Pulmonary artery endothelial cell (primary cell): ENCODE measurements around the gene SERPINB6. TPM values are rescaled to one million over a fixed set of nuclear protein-coding genes. Genes with fewer than 3 reads are reported as not detected.
"Not testable (repeated sequence)": the region's sequence is repeated elsewhere in the genome, so short reads cannot be mapped to it uniquely, and the experiment has no call there.

Experiments used
- DNase-seq: peaks from one replicate; pipeline ENCODE4 v3.0.0-alpha.2; 2011; ENCODE audit warnings: low read depth, low spot score
- total RNA-seq: library from RNA; depleted of rRNA; stranded (reverse); fragments of >200 nt; gene quantifications from 2 replicates; pipeline ENCODE4 v1.2.3, GENCODE V29; 2014

The SERPINB6 gene
- total RNA-seq, 1 donor from 2014 or later, result 122 TPM

- no peak for DNase-seq
Observed at GRCh38 chr6:2958776-2959175, 12.6 kb downstream of the SERPINB6 start.

- DNase-seq, result no peak
Observed at GRCh38 chr6:2958331-2958711, 13.0 kb downstream of the SERPINB6 start.

DNA sequence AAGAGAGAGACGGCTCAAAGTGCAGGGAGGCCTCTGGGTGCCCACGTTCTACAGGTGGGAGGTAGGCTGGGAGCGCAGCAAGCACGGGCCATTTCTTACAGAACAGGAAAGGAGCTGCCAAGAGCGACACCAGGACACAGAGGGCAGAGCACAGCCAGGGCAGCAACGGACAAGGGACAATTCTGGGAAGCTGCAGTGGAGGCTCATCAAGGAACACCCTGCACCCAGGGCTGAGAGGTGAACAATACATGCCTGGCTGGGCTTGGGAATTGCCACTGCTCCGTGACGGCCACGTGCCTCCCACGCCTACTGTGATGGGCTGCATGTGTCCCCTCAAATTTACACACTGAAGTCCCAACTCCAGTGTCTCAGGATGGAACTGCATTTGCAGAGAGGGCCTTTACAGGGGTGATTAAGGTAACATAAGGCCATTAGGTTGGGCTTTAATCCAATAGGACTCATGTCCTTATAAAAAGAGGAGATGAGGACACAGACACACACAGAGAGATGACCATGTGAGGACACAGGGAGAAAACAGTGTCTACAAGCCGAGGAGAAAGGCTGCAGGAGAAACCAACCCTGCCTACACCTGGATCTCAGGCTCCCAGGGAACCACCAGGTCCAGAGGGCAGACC, 13.6 kb downstream of the SERPINB6 start:
- no peak for DNase-seq

DNA sequence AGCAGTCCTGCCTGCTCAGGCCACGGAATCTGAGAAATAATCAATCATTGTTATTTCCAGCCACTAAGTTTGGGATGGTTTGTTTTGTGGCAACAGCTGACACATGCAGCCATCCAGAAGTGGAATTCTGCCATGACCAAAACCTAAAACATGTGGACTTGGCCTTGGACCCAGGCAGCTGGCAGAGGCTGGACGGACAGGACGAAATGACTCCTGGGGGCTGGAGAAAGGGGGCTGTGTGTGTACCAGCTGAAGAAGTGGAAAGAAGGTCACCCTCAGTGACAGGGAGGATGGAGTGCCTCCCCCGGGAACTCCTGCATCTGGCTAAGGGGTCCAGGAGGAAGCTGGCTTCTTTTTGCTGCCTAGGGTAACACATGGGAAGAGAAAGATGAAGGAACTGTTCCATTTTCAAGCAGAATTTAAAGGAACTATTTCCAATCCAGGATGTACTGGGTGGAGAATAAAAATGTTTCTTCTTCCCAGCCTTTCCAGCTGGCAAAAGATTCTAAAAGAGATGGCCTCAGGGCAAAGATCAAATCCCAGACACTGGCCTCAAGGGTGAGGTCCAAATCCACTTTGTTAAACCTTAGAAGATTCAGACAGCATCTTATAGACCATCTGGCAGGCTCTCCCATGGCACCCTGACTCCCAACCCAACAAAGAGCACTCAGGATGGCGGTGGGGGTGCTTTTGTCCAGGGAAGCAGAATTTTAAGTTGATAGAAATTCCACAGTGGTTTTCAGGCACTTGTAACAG, 14.3 kb downstream of the SERPINB6 start:
- no peak for DNase-seq

DNA sequence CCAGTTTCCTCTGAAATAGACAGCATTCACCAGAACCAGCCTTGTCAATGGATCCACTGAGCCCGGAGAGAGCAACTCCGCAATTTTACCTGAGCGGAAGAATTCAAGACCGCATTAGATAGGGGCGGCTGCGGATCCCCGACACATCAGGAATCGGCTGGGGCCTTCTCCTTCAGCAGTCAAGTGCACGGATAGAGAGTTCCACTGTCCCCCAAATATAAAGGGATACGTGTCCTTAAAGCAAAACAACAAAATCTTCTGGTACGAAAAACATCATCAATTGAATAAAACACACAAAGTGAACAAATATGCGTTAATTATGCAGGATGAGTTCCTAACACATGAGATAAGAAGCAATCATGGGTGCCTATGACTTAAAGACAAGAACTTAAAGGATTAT, 18.3 kb downstream of the SERPINB6 start:
- no peak for DNase-seq

DNA sequence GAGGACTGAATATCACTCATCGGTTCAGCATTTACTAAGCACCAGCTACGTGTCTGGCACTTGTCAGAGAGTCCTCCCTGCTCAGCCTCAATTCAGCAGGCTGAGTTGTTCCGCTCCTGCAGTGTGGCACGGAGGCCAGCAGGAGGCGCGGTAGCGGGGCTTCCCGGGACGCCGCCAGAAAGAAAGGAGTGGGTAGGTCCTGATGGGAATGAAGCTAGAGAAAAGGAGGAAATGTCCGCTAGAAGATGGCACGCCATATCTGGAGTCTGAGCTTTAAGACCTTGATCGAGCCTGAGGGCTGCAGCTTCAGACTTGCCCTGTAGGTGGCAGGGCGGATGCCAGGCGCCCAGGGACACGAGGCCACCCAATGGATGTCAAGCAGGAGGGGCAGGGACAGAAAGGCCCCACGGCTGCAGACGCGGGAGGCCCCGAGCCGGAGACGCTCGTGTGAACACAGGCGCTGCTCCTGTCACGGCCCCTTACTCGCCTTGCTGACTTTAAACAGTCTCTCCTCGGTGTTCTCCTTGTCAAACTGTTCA, 18.7 kb downstream of the SERPINB6 start:
- peak; percentile 76 for DNase-seq

- DNase-seq, result no peak
Observed at GRCh38 chr6:2951728-2952127, 19.6 kb downstream of the SERPINB6 start.

GRCh38 chr6:2950713-2951112, 20.7 kb downstream of the SERPINB6 start:
- DNase-seq, result no peak

GRCh38 chr6:2949536-2950083, 21.8 kb downstream of the SERPINB6 start:
- no peak for DNase-seq

GRCh38 chr6:2949121-2949520, 22.2 kb downstream of the SERPINB6 start:
- DNase-seq, result no peak

DNA sequence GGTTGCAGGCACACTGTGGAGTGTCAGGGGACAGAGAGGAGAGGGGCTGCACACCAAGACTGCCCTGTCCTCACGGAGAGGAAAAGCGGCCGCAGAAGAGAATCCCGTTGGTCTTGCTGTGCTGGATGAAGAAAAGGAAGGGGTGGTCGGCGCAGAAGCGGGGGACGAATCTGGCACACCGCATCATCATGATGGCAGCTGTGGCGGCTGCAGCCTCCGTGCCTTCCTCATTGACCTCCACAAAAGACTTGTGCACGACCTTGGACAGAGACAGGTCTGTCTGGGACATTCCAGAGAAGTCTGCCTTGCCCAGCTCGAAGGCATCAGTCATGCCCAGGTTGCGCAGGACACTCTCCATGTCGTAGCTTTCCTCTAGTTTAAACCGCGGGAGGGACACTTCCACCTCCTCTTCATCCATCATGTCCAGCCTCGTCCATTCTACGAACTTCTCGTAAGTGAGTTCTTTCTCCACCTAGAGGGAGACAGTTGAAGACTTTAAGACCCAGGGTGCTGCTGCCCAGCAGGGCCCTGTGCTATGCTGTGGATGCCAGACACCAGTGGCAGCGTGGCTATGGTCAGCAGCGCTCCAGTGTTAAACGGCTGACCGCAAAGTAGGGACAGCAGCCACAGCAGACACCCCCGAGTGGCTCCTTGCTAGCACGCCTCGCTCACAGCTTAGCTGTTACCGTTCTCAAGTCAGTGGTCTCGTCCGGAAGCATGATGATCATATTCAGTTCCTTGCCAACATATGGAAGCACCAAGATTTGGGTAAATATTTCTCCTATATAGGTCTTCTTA, 22.9 kb downstream of the SERPINB6 start:
- no peak for DNase-seq

DNA sequence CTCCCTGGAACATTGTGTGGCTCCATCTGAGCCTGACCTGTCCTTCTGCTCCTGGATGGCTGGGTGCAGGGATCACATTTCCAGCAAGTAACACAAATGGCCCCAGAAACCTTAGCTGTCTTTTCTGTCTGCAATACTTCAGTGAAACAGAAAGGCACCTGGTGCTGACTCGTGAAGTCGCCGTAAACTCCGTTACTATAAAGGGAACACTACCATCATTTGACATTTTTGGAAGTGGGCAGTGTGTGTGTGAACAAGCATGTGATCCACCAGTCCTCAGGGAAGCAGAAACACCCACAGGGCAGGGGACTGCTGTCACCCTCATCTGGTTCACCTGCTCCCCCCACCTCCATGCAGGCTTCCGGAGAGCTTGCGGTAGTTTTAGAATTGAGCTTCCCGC, 23.9 kb downstream of the SERPINB6 start:
- DNase-seq, result no peak

GRCh38 chr6:2945153-2945452, 26.3 kb downstream of the SERPINB6 start:
- DNase-seq, result no peak

DNA sequence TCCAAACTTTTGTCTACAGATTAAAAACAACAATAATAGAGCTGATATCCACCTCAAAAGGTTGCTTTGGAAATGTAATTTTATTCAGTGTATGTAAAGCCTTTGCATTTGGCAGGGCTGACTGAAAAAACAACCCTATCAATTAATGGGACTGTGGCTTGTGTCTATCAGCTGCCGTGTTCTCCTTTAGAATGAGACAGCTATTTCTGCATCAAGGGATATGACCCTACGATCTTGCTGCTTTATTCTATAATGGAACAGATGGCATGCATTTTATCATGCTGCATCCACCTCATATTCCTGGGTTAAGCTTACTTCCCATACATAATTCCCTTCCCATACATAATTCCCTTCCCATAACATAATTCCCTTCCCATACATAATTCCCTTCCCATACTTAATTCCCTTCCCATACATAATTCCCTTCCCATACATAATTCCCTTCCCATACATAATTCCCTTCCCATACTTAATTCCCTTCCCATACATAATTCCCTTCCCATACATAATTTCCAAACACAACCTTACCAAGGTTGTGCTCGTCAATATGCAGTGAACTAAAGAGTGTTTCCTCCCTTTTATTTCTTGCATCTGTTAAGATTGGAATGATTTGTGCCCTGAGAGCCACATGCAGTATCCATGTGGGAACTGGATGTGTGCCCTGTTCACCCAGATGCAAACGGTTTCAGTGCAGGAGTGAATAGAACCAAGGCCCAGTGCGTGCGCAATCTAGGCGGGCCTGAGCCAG, 26.8 kb downstream of the SERPINB6 start:
- DNase-seq, result no peak

DNA sequence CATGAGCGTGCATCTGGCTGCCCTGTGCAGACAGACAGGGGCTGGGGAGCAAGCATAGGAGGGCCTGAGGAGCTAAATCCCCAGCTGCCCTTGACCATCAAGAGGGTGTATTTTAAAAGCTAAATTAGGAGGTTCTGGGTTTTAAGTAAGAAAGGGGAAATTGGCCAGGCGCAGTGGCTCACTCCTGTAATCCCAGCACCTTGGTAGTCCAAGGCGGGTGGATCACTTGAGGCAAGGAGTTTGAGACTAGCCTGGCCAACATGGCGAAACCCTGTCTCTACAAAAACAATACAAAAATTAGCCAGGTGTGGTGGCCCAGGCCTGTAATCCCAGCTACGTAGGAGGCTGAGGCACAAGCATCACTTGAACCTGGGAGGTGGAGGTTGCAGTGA, 27.8 kb downstream of the SERPINB6 start:
- no peak for DNase-seq

DNA sequence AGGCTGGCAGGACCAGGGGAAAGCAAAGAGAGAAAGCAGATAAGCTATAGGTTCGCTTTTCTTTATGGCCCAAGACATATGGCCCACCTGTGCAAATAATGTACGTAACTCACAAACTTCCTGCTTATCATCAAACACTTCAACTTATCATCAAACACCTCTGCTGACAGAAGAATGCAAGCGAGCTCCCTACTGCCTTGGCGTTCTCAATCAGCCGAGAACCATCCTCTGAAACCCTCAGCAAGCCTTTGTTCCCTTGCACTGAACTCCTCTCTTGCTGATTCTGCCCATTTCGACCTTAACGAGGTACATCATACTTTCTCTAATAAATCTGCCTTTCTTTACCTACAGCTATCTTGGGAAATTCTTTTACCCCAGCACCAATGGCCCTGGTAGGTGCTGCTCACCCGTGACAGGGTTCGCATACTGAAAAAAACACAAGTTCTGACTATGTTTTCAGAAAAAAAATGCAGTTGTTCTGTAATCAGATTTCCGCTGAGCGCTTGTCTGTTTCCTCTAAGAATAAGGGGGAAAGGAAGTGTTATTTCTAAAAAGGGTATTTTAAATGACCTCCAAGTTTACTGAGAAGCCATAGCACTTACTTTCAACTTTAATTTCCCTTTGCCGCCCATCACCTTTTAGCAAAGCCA, 28.3 kb downstream of the SERPINB6 start:
- peak; percentile 62 for DNase-seq

GRCh38 chr6:2942116-2942515, 29.3 kb downstream of the SERPINB6 start:
- DNase-seq, result not testable (repeated sequence)

- DNase-seq, result no peak
Observed at GRCh38 chr6:2940851-2941250, 30.5 kb downstream of the SERPINB6 start.

GRCh38 chr6:2940010-2940850, 31.1 kb downstream of the SERPINB6 start:
- no peak for DNase-seq
